ENCODE results near the gene PALS1.
"Not testable (repeated sequence)": the region's sequence is repeated elsewhere in the genome, so short reads cannot be mapped to it uniquely, and the experiment has no call there.

Gene PALS1

DNA sequence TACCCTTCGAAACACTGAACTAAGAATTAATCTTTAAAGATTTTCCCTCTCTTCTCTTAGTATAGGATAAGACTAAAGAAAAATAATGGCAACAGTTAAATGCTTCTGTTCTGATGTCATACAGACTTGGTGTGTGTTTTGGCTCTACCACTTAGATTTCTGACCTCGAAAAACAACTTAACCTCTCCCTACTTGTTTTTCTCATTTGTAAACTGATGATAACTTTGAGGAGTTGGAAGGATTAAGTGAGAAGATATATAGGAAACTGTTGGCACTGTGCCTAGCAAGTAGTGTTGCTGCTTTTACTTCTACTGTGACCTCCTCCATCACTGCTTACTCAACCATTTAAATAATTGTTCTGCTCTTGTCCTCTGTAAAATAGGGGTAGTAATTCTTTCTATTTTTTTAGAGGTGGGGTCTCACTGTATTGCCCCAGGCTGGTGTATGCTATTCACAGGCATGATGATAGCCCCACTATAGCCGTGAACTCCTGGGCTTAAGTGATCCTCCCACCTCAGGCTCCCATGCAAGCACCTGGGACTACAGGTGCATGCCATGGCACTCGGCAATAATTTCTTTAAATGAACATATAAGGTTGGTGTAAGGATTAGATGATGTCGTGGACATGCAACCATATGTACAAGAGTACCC is 22.4 kb downstream of the PALS1 start:
- DNase-seq: no peak

- no peak for DNase-seq
Measured at GRCh38 chr14:67265131-67265530, 23.9 kb downstream of the PALS1 start.

GRCh38 chr14:67267576-67268328 is 26.5 kb downstream of the PALS1 start:
- no peak for DNase-seq

- DNase-seq: no peak
Measured at GRCh38 chr14:67268426-67269150, 27.4 kb downstream of the PALS1 start.

- DNase-seq: no peak
Measured at GRCh38 chr14:67269298-67270060, 28.2 kb downstream of the PALS1 start.

DNA sequence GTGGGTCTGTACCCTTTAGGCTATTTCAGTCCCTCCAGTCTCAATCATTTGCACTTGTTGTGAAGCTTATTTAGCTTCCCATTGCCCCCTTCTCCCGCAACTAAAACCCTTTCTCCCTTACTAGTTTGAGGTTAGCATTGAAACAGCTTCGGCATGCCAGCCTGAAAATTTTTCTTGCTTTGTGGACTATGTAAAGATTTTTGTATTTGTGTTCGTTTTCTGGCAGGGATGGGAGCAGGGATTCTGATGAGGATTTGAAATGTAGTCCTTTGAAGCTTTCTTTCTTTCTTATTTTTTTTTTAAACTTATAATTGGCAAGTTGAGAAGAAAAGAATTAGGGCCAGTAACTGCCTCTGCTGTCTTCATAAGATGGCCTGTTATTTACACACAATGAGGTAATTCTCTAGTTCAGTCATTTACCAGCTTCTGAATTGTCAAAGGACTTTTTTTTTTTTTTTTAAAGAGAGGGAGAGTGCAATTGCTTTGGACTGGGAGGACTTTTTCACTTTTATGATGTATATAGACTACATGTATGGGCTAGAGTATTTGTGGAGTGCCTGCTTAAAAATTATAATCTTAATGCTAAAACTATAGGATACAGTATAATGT is 29.0 kb downstream of the PALS1 start:
- DNase-seq: no peak

DNA sequence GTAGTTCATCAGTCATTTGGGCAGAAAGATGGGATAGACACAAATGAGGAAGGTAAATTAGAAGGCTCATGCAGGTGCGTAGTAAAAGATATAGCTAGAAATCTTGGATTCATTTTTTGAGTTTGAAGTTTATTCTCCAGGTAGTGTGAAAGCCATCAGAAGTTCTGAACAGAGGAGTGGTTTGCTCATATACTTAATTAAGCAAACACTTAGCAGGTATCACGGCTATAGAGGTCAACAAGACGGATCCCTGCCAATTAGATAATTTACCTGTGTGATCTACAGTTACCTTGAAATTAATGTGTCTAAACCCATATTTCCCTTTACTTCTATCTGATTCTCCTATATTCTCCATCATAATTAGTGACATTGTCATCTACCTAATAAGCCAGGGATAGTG is 29.7 kb downstream of the PALS1 start:
- DNase-seq: no peak

GRCh38 chr14:67273281-67273680 is 32.0 kb downstream of the PALS1 start:
- not testable (repeated sequence) for DNase-seq

DNA sequence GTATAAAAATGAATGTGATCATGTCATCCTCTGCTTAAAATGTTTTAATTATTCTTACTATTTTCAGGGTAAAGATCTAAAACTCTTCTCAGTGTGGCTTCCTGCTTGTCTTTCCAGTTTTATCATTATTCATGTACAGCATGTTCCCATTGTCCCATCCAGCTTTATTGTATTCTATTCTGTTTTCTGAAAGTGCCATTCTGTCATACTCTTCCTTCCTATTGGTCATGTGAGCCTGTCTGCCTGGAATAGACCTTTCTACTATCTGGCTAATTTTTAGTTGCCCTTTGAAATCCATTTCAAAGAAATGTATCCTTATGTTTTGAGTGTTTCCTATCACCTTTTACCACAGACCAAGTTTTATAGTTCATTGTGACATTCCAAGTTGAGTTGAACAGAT is 34.9 kb downstream of the PALS1 start:
- no peak for DNase-seq

DNA sequence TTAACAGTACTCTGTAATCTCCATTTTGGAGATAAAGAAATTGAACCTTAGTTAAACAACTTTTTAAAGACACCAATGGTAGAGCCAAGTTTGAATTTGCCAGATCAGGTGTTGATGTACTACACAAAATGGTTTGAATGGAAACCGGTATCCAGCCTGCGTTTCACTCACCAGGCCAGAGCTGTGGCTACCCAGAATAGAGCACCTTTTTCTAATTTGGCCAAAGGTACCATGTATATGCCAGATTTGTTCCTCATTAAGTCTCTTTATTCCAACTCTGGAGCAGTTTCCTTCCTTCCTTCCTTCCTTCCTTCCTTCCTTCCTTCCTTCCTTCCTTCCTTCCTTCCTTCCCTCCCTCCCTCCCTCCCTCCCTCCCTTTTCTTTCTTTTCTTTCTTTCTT is 39.3 kb downstream of the PALS1 start:
- no peak for DNase-seq

DNA sequence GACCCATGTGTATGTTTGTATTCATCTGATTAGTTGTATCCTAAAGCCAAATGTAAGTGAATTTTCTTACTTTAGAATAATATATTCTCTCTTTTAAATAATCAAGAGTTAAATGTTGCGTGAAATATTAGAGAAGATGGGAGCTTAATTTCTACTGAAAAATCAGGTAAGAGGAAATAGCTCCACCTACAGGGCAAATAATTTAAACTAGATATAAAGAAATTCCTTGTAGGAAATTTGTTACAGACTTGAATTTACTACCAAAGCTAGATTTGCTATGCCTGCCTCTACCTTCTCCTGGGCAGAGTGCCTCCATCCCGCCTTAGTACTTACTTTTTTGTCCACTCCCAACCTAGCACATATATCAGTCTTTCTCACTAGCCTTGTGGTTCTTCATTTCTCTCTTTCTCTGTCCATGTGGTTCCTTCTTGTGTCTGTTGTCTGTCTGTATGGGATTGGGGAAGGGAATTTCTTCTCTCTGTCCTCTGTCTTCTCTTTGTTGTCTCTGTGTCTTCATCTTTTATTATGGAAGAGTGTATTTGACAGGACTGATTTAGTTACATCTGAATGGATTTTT is 44.7 kb downstream of the PALS1 start:
- DNase-seq: no peak
